GM18520 (cell line): ENCODE results near the gene EPS8L3.
"Not testable (repeated sequence)": the region's sequence is repeated elsewhere in the genome, so short reads cannot be mapped to it uniquely, and the experiment has no call there.

Source experiments
- ATAC-seq: cut with Tn5 transposase; IDR thresholded peaks from one replicate; pipeline ENCODE4 v1.9.1; 2021; ENCODE audit not compliant: unreplicated experiment

Gene EPS8L3

DNA sequence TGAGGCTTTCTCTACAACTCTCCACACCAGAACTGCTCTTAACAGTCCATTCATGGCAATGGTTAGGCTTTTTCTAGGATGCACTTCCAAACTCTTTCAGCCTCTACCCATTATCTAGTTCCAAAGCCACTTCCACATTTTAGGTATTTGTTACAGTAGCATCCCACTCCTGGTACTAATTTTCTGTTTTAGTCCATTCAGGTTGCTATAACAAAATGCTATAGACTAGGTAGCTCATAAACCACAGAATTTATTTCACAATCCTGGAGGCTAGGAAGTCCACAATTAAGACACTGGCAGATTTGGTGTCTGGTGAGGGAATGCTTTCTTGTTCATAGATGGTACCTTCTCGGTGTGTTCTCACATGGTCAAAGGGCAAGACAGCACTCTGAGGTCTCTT is 17.3 kb upstream of the EPS8L3 start:
- ATAC-seq: no peak

DNA sequence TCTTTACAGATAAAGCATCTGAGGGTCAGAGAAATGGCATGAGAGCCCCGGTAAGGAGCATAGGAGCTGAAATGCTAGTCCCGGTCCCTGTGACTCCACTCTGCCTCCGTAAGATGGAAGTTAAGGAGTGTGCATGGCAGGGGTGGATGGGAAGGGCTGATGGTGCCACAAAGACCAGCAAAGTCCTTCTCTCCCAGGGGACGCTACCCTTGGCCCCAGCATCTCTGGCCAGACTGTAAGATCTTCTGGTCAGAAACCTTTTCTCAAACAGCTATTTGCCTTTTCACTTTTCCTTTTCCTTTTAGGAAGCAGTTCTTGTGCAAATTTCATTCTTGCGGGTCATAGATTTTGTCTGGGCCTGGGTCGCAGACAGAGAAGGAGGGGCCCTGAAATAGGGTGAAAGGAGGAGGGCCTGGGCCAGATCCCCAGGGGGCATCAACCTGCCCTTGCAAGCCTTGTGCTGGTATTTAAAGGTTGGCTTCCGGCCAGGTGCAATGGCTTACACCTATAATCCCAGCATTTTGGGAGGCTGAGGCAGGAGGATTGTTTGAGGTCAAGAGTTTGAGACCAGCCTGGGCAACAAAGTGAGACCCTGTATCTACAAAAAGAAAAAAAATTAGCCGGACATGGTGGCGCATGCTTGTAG is 14.4 kb upstream of the EPS8L3 start:
- no peak for ATAC-seq

DNA sequence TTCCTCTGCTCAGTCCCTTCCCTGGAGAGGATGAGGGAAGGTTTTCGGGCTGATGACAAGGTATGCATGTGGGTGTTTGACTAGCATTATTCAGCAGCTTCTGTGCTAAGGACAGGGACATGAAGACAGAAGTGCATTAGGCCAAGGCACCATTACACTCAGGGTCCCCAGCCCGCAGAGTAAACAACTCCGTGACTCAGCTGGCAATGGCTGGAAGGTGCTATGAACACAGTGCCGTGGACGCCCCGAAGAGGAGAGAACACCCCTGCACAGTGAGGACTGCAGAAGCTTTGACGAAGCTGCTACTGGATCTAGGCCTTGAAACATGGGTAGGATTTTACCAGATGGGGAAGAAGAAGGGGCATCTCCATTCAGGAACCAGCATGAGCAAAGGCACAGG is 13.7 kb upstream of the EPS8L3 start:
- no peak for ATAC-seq

DNA sequence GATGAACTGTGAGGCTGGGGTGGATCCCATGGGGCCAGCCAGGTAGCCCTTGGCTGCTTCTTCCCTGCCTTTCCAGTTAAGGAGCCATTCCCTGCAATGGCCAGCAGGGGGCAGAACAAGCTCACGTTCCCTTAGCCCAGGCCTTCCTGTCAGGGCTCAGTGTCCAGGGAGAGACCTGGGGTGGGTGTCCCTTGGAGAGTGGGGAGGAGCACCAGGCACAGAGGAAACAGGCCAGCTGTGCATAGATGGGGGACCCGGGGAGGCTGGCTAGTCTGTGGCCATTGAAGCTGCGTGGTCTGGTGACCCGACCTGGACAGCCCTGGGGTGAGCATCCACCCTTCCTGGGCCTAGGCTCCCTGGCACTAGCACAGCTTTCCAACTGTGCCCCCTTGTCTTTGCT is 13.2 kb upstream of the EPS8L3 start:
- no peak for ATAC-seq

DNA sequence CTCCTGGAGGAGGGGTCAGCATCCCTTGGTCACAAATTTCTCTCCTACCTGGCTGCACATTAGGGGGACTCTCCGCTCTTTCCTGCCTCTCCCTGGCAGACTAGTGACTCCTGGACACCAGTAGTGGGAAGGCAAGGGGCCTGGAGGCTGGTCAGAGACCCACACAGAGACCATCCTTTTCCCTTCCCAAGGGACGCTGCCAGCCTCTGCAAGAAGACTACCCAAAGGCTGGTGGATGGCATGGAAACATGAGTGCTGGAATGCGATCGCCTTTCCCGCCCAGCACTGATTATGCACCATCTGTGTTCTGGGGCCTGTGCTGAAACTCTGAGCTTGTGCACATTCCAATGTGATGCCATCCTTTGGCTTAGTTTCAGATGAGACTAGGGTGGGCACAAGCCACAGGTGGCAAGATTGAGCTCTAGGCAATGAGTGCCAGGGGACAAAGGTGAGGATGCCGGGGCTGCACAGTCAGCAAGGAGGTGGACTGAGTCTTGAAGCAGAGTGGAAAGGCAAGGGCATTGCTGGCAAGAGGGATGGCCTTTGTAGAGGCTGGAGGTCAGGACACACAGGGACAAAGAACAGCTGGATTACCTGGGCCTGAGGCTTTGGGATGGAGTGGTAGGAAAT is 12.6 kb upstream of the EPS8L3 start:
- ATAC-seq: no peak

DNA sequence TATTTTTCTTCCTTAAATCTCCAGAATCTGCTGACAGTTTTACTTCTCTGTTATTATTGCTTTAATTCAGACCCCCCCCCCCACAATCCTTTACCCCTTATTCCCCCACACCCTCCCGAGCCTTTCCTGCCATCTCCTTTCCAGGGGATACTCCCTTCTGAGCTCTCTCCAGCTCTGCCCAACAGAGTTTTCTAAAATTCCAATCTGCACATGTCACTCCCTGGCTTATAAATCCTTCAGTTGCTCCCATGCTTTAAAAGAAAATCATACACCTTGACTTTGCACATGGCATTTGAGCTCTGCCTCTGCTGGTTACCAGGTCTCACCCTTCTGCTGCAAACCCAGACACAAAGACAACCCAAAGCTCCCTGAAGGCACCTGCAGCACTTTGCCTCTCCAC is 11.7 kb upstream of the EPS8L3 start:
- no peak for ATAC-seq

DNA sequence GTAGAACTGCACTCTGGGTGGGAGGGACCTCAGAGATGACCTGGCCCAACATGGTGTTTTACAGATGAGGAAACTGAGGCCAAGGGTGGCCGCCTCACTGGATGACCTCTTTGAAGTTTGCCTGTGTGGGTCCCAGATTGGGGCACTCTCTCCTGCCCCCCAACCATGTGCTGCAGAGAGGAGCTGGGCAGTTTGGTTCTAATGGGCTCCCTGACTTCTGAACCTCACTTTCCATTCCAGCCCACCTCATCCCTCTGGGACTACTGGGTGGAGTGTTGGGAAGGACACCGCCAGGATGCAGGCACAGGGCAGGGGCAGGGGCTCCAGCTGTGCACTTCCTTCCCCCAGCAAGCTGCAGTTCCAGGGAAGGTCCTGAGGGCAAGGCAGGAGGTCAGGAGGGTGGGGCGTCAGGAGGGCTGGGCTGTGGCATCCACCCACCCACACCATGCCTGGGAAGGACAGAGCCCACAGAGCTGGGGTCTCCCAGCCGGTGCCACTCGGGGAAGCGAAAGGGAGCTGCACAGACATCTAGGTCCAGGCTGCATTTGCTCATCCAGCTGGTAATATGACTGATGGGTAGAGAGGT is 10.3 kb upstream of the EPS8L3 start:
- no peak for ATAC-seq

DNA sequence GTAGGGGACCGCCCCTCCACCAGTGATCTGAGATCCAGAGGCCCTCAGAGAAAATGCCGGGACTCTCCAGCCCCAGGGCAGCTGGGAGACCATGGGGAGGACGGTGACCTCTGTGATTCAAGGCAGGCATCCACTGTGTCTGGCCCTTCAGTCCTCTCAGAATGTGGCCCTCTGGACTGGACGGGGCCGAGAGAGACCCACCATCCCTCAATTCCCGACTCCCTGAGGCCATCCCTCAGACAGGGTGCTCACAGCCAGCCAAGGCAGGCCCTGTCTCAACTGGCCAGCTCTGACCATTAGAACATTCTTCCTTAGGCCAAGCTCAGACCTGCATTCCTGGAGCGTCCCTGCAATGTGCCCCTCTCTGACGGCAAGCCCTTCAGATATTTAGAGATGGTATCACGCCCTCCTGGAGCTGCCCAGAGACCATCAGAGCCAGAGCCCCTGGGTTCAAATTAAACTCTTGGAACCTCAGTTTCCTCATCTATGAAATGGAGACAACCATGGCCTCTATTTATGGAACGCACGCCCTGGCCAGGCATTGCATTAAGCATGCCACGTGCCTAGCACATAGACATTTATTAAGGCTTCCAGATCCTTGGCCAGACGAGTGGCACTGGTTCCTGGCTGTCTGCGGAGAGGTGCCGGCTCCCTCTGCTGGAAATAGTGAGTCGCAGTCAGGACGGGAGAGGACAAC is 9.6 kb upstream of the EPS8L3 start:
- ATAC-seq: no peak

DNA sequence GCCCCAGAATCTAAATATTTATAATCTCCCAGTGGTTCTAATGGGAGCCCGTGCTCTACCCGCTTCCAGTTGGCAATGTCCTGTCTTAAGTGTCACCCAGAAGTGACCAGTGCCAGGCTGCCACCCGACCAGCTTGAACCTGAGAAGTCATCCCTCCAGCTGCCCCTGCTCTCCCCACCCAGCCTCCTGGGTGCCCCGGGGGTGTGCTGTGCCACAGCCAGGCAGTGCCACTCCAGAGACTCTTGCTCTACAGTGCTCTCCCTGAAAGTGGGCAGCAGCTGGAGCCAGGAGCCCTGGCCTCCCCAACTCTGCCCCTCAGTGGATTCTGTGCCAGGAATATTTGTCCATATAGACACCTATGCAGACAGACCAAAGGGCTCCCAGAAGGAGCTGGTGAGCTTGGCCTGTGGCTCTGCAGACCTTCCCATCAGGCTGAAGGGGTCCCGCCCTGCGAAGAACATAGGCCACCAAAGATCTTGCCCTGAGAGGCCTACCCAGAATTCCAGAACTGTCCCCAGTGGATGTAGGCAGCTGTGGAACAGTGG is 9.0 kb upstream of the EPS8L3 start:
- ATAC-seq: no peak

DNA sequence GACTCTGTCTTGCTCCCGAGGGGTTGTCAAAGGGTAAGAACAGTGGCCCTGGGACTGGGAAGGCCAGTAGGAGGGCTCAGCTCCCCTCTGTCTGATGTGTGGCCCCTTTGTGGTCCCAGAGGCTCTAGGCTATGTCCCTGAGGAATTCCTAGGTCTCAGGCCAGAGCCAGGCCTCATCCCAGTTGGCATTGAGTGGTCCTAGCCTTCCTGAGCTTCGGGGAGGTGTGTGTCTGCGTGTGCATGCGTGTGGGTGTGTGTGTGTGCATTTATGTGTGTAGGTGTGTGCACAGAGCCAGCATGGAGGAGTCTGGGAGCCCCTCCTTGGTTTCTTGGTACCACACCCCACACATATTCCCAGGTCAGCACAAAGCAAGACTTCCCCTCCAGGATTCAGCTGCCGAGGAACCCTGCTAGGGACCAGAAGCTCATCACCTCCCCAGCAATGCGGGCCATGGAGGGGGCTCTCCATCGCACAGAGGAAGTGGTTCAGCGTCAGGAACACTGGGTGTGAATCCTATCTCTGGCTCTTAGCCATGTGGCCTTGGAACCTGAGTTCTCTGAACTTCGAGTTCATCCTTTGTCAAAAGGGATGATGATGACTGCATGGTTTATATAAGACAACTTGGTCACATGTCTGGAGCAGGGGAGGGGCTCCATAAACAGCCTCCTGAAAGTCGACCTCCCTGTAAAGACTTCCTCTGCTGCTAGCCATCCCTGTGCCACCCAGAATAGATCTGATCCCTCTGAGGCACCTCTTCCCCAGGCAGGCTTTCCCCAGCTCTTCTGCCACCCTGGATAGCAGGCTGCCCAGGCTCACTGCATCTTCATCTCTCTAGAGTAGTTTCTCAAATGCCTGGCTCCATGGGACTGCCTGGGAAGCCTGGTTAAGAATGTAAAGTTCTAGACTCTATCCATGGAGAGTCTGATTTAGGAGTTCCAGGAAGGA is 8.3 kb upstream of the EPS8L3 start:
- ATAC-seq: no peak

DNA sequence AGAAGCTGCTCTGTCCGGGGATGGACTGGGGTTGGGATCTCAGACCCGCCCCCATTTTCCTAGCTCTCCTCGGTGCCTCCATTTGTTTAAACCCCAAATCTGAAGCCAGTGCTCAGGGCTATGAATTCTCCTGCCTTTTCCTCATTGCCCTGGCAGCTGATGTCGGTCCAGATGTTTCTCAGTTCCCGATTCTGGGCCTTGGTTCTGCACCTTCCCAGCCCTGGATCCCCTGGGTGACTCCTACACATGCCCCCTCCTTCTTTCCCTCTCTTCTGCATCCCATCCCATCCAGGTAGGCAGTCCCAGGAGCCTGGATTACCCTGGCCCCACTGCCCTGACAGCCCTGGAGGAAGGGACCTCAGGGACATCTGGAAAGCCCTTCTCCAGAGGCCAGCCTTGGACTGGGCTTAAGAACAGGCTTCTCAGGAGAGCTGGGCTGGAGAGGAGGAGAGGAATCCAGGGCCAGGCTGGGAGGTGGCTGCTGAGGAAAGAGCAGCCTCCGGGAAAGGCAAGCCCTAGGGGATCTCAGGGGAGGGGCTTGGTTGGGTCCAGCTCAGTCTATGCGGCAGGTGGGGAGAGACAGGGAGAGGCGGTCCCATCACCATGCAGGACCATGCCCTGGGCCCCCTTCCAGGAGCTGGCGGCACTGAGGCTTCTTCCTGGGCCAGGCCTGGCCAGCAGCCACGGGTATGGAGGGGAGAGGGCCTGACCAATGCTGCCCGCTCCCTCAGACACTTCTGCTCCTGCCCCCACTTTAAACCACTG is 6.8 kb upstream of the EPS8L3 start:
- no peak for ATAC-seq

DNA sequence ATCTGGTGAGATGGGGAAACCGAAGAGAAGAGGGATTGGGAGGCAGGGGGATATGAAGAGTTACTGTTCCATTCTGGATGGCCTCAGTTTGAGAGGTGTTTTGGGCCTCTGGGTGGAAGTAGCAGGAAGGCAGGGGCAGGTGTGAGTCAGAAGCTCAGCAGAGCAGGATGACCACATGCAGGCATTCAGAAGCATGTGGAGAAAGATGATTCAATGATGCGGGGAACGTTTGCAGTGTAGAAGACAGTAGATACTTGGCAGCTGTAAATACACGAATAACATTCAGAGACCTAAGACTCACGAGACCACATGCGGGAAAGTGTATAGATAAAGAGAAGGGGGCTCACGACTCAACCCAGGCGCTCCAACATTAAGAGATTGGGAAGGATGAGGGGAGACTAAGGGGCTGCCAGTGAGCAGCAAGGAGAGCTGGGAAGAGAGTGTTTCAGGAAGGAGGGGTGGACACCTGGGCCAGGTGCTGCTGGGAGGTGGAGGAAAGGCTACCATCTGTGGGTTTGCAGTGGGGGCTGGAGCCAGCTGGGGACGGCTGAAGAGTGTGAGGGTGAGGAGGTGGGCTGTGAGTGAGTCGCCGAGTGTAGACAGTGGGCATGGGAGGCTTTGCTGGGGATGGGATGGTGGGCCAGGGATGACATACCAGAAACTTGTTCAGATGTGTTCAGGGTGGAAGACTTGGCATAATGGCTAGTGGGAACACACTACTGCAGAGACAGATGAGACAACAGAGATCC is 5.8 kb upstream of the EPS8L3 start:
- ATAC-seq: no peak

DNA sequence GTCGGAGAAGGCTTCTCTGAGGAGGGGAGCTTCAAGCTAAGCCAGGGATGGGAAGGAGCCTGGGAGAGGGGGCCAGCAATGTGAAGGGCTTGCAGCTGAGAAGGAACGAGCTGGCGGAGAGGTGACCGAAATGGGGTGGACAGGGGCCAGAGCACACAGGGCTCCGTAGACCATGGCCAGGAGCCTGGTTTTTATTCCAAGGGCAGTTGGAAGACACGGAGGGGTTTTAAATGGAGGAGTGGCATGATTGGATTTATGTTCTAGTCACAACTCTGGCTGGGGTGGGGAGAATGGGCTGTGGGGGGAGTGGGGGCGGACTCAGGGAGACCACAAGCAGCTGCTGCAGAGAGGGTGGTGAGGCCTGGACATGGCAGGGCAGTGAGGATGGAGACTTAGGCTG is 5.1 kb upstream of the EPS8L3 start:
- ATAC-seq: no peak

DNA sequence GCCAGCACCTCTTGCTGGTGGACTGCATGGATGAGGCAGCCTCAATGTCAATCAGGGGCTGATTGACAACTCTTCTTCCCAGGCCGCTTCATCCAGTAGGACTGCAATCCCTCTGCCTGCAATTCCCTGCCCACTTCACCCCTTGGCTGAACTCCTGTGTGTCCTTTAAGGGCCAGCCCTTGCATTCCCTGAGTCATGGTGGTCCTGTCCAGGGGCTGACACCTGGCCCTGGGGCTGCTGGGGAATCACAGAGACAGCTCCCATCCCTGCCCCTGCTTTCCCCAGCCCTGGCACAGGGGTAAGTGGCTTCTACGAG is 4.6 kb upstream of the EPS8L3 start:
- ATAC-seq: no peak

DNA sequence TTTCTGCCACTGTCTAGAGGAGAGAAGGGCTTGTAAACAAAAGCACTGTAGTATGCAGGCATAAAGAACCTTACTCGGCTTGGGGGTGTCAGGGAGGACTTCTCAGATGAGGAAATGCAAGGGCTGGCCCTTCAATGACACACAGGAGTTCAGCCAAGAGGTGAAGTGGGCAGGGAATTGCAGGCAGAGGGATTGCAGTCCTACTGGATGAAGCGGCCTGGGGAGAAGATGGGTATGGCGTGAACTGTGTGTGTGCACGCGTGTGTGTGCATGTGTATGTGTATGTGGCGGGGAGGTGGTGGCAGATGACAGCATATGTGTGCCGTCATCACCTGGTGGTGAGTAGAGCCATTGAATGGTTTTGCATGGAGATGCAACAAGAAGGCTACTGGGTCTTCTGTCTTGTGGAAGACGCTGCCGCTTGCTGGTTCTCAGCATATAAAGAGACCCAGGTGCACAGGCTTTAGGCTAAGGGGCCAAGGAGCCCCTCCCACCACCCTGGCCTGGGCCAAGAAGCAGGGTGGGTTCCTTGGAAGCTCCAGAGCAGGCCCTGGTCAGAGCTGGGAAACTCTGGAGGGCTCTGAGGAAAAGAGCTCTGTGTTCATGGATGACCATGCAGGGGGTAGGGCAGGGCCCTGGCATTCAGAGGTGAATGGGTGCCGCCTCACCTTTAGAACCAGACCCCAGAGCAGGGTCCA is 4.1 kb upstream of the EPS8L3 start:
- no peak for ATAC-seq

DNA sequence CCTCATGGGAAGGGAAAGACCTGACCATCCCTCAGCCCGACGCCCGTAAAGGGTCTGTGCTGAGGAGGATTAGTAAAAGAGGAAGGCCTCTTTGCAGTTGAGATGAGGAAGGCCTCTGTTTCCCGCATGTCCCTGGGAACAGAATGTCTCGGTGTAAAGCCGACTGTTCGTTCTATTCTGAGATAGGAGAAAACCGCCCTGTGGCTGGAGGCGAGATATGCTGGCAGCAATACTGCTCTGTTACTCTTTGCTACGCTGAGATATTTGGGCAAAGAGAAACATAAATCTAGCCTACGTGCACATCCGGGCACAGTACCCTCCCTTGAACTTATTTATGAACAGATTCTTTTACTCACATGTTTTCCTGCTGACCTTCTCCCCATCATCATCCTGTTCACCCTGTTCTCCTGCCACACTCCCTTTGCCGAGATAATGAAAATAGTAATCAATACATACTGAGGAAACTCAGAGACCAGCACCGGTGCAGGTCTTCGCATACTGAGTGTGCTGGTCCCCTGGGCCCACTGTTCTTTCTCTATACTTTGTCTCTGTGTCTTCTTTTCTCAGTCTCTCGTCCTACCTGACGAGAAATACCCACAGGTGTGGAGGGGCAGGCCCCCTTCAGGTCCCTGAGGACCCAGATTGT is 3.4 kb upstream of the EPS8L3 start:
- not testable (repeated sequence) for ATAC-seq

DNA sequence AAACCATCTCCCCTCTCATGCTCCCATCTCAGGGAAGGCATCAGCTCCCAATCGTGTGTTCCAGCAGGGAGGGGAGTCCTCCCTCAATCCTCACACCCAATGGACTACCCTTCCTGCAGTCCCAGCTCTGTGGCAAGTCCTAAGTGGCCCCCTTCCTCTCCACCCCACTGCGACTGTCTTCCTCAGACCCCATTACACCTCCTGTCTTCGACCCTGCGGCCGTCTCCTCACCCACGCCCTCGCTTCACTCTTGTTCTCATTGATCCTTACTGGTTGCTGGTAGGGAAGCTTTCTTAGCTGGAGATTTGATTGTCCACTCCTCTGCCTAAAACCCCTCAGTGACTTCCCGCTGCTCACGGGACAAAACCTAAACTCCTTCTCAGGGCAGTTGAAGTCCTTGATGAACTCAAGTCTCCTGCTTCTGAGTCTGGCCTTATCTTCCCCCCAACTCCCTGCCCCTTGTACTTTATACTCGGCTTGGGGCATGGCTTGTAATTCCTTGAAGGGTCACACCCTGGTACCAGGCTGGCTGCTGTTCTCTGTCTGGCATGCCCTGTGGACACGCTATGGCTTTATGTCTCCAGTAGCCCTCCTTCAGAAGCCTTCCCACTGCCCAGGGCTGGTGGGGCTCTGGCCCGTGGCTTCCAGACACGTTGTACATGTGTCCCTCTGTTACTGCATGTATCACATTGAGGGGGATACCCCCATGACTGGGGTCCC is 2.3 kb upstream of the EPS8L3 start:
- ATAC-seq: no peak

DNA sequence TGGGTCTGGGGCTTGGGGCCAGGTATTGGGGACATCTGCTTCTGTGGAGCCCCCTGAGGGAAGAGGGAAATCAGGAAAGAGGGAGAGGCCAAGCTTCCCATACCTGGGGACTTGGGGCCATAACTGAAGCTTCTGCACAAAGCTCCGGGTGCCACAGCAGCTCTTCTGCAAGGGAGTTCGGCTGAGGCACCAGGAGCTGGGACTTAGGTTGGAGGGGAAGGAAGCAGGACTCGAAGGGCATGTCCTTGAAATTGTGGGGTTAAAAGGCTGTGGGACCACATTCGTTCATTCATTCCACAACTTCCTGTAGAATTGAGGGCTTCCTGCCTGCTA is 1.7 kb upstream of the EPS8L3 start:
- ATAC-seq: no peak
